ENCODE data around the gene STBD1. TPM values are rescaled to one million over a fixed set of nuclear protein-coding genes. Genes with fewer than 3 reads are reported as not detected.

The STBD1 gene
- total and polyA plus RNA-seq, 4 donors = 10.3 to 42.5 (median 30.3) TPM

GRCh38 chr4:76302826-76303438, 3.6 kb upstream of the STBD1 start:
- H3K27ac ChIP-seq (ENCODE audit: low read depth in 1 of 2, low read length in 2 of 2) = no peak overlapping the region
- 90% methylated on average over 3 of the region's 3 CpGs for WGBS
- TF ChIP-seq RAD21 (IDR thresholded peaks at IDR 0.05) = peak in 1 of 2 donors; percentile 12
- no peak for TF ChIP-seq ATF3 (IDR thresholded peaks at IDR 0.05)
- H3K4me1 ChIP-seq (ENCODE audit: control insufficient read depth in 4 of 4, insufficient read depth in 4 of 4, low read length in 3 of 4) = peaks cover 0 to 24% (median 17%) of the 10 kb centered on the region in 4 donors
- DNase-seq (ENCODE audit: low spot score) = no peak
- no peaks in the 10 kb centered on the region for H3K27me3 ChIP-seq (ENCODE audit: control insufficient read depth in 4 of 4, insufficient read depth in 4 of 4, low read length in 3 of 4)
- H3K4me3 ChIP-seq (ENCODE audit: low read depth in 1 of 3, low read length in 3 of 3) = no peak overlapping the region
- H3K36me3 ChIP-seq (ENCODE audit: control insufficient read depth in 4 of 4, insufficient read depth in 3 of 4, low read depth in 1 of 4, low read length in 3 of 4) = no peaks in the 10 kb centered on the region
- H3K9me3 ChIP-seq (ENCODE audit: control insufficient read depth in 4 of 4, low read length in 3 of 4) = no peaks in the 10 kb centered on the region
- H3K9ac ChIP-seq (ENCODE audit: low read depth in 1 of 2, low read length in 2 of 2) = no peak overlapping the region

DNA sequence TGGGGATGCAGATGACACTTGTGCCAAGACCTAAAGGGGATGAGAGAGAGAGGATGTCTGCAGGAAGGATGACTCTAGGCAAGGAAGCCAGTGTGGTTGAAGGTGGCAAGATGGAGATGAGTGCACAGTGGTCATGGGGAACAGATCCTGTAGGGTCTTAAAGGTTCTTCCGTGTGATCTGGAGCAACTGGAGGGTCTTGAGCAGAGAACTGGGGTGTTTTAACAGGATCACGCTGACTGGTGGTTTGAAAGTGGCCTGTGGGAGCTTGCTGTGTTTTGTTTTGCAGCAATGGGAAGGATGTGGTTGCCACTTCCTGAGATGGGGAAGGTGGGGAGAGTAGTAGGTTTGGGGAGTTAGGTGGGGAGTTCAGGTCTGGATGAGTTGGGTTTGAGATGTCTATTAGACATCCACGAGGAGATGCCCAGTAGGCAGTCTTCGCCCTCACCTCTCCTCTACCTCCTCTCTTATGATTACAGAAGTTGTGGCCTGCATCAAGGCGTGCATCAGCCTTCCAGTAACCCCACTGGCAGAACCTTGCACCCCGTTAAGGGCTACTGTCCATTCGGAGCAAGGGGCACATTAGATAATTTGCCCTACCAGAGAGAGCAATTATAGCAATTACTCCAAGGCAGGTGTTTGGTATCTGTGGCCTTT, 1.4 kb upstream of the STBD1 start:
- H3K27ac ChIP-seq (ENCODE audit: low read depth in 1 of 2, low read length in 2 of 2) = peak overlapping the region; percentile 84 to 95
- H3K9ac ChIP-seq (ENCODE audit: low read depth in 1 of 2, low read length in 2 of 2) = peak overlapping the region; percentile 85 to 97
- 72% methylated on average over 7 of the region's 7 CpGs for WGBS
- TF ChIP-seq, protein P1, sequence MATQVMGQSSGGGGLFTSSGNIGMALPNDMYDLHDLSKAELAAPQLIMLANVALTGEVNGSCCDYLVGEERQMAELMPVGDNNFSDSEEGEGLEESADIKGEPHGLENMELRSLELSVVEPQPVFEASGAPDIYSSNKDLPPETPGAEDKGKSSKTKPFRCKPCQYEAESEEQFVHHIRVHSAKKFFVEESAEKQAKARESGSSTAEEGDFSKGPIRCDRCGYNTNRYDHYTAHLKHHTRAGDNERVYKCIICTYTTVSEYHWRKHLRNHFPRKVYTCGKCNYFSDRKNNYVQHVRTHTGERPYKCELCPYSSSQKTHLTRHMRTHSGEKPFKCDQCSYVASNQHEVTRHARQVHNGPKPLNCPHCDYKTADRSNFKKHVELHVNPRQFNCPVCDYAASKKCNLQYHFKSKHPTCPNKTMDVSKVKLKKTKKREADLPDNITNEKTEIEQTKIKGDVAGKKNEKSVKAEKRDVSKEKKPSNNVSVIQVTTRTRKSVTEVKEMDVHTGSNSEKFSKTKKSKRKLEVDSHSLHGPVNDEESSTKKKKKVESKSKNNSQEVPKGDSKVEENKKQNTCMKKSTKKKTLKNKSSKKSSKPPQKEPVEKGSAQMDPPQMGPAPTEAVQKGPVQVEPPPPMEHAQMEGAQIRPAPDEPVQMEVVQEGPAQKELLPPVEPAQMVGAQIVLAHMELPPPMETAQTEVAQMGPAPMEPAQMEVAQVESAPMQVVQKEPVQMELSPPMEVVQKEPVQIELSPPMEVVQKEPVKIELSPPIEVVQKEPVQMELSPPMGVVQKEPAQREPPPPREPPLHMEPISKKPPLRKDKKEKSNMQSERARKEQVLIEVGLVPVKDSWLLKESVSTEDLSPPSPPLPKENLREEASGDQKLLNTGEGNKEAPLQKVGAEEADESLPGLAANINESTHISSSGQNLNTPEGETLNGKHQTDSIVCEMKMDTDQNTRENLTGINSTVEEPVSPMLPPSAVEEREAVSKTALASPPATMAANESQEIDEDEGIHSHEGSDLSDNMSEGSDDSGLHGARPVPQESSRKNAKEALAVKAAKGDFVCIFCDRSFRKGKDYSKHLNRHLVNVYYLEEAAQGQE (IDR thresholded peaks at IDR 0.05) = no peak
- TF ChIP-seq HNF4A (conservative IDR thresholded peaks at IDR 0.05) = peak in 1 of 2 donors; percentile 11
- H3K4me3 ChIP-seq (ENCODE audit: low read depth in 1 of 3, low read length in 3 of 3) = peak overlapping the region; percentile 77 to 86 (median 85)
- peaks cover 2 to 39% (median 31%) of the 10 kb centered on the region in 4 donors for H3K4me1 ChIP-seq (ENCODE audit: control insufficient read depth in 4 of 4, insufficient read depth in 4 of 4, low read length in 3 of 4)
- no peaks in the 10 kb centered on the region for H3K27me3 ChIP-seq (ENCODE audit: control insufficient read depth in 4 of 4, insufficient read depth in 4 of 4, low read length in 3 of 4)
- H3K9me3 ChIP-seq (ENCODE audit: control insufficient read depth in 4 of 4, low read length in 3 of 4) = no peaks in the 10 kb centered on the region
- DNase-seq (ENCODE audit: low spot score) = no peak
- peaks cover 0 to 10% (median 0%) of the 10 kb centered on the region in 4 donors for H3K36me3 ChIP-seq (ENCODE audit: control insufficient read depth in 4 of 4, insufficient read depth in 3 of 4, low read depth in 1 of 4, low read length in 3 of 4)

GRCh38 chr4:76306882-76307659, 538 bp downstream of the STBD1 start:
- no peaks in the 10 kb centered on the region for H3K9me3 ChIP-seq (ENCODE audit: control insufficient read depth in 4 of 4, low read length in 3 of 4)
- peak; percentile 50 for DNase-seq (ENCODE audit: low spot score)
- H3K36me3 ChIP-seq (ENCODE audit: control insufficient read depth in 4 of 4, insufficient read depth in 3 of 4, low read depth in 1 of 4, low read length in 3 of 4) = peaks cover 0 to 10% (median 0%) of the 10 kb centered on the region in 4 donors
- no peaks in the 10 kb centered on the region for H3K27me3 ChIP-seq (ENCODE audit: control insufficient read depth in 4 of 4, insufficient read depth in 4 of 4, low read length in 3 of 4)
- peak overlapping the region; percentile 77 to 86 (median 85) for H3K4me3 ChIP-seq (ENCODE audit: low read depth in 1 of 3, low read length in 3 of 3)
- peak overlapping the region; percentile 84 to 95 for H3K27ac ChIP-seq (ENCODE audit: low read depth in 1 of 2, low read length in 2 of 2)
- TF ChIP-seq, protein P1 (IDR thresholded peaks at IDR 0.05) = peak; percentile 92
- peak; percentile 33 to 41 for TF ChIP-seq HNF4A (conservative IDR thresholded peaks at IDR 0.05)
- TF ChIP-seq, protein P2, sequence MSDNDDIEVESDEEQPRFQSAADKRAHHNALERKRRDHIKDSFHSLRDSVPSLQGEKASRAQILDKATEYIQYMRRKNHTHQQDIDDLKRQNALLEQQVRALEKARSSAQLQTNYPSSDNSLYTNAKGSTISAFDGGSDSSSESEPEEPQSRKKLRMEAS (IDR thresholded peaks at IDR 0.05) = no peak
- TF ChIP-seq TAF1 (conservative IDR thresholded peaks at IDR 0.05) = peak; percentile 62
- TF ChIP-seq RXRA (IDR thresholded peaks at IDR 0.05) = peak; percentile 7 to 13
- H3K4me1 ChIP-seq (ENCODE audit: control insufficient read depth in 4 of 4, insufficient read depth in 4 of 4, low read length in 3 of 4) = peaks cover 2 to 40% (median 30%) of the 10 kb centered on the region in 4 donors
- peak overlapping the region; percentile 63 to 95 for H3K9ac ChIP-seq (ENCODE audit: low read depth in 1 of 2, low read length in 2 of 2)
- 3% methylated on average over 37 of the region's 37 CpGs for WGBS

Measured in liver (tissue), 9 donors.